Upper lobe of left lung (tissue), 4 donors: ENCODE data around the gene JUP.

Experiments used
- CTCF ChIP-seq, 6 experiments: fragments of 450-650 bp in 4 of 6; fragments of 200-600 bp in 2 of 6; sonication (generic) in 2 of 6; IDR thresholded peaks; one replicate each; pipeline ENCODE4 v1.5.1; 2016 to 2019; ENCODE audit warnings: antibody characterized with exemption in 6 of 6
- POLR2A ChIP-seq, 4 donors: fragments of 450-650 bp; IDR thresholded peaks; one replicate each; pipeline ENCODE4 v1.5.1; 2016 to 2017; ENCODE audit warnings: antibody characterized with exemption in 4 of 4, mild to moderate bottlenecking in 2 of 4
- POLR2AphosphoS5 ChIP-seq, 2 donors: sonication (generic); formaldehyde crosslinking; IDR thresholded peaks; one replicate each; pipeline ENCODE4 v1.5.1; 2017; ENCODE audit warnings: antibody characterized with exemption in 2 of 2

DNA sequence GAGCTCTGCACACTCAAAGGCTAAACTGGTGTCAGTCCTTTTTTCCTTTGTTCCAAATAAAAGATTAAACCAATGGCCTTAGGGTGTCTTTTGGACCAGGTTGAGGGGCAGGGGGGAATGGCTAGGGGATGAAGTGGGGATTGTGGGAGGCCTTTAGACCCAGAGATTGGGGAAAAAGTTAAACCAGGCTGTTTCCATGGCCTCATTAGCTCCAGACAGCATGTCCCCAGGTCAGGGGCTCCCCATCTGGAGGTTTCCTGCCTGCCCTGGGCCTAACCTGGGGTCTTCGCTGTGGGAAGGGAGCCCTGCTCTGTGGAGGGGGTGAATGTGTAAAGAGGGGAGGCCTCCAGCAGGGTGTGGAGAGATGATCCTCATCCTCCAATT, 36.6 kb upstream of the JUP start:
- TF ChIP-seq POLR2A (IDR thresholded peaks at IDR 0.05) (no peak), CTCF (IDR thresholded peaks at IDR 0.05) (no peak), POLR2AphosphoS5 (IDR thresholded peaks at IDR 0.05) (no peak)
